SK-N-MC (cell line): Measurements from ENCODE around the gene KMT5B.

Experiments
- DNase-seq: peaks from one replicate; pipeline ENCODE4 v3.0.0-alpha.2; 2011; ENCODE audit warnings: low read depth, low spot score
- H3K27ac ChIP-seq: fragments of 200-600 bp; sonication (generic); 2 replicates; pipeline ENCODE4 v1.5.1; 2016; ENCODE audit warnings: mixed run types
- H3K36me3 ChIP-seq: fragments of 200-600 bp; sonication (generic); 2 replicates; pipeline ENCODE4 v1.6.1; 2017; ENCODE audit warnings: antibody characterized with exemption, low read length, mixed read lengths; ENCODE audit not compliant: insufficient read depth
- H3K4me3 ChIP-seq: fragments of 200-600 bp; sonication (generic); 2 replicates; pipeline ENCODE4 v1.5.1; 2016
- H3K9ac ChIP-seq: fragments of 200-600 bp; sonication (generic); 2 replicates; pipeline ENCODE4 v1.8.0; 2017; ENCODE audit warnings: mixed run types, mixed read lengths; ENCODE audit not compliant: insufficient read length
- H3K9me3 ChIP-seq: fragments of 200-600 bp; sonication (generic); 2 replicates; pipeline ENCODE4 v1.6.1; 2017; ENCODE audit warnings: low read depth, mild to moderate bottlenecking, antibody characterized with exemption, low read length, moderate library complexity, mixed read lengths
- EZH2 ChIP-seq: fragments of 200-600 bp; sonication (generic); IDR thresholded peaks from one replicate; pipeline ENCODE4 v1.6.1; 2017; ENCODE audit warnings: antibody characterized with exemption
- FOXP2 ChIP-seq: optimal IDR thresholded peaks from 2 replicates; pipeline ENCODE3; 2011; ENCODE audit warnings: mild to moderate bottlenecking, moderate library complexity; ENCODE audit not compliant: insufficient read depth; ENCODE audit errors: extremely low read length, control extremely low read depth
- POLR2AphosphoS5 ChIP-seq: IDR thresholded peaks from 2 replicates; pipeline ENCODE4 v1.6.1; 2012; ENCODE audit warnings: mild to moderate bottlenecking, low read depth, low read length, borderline replicate concordance

Gene KMT5B

DNA sequence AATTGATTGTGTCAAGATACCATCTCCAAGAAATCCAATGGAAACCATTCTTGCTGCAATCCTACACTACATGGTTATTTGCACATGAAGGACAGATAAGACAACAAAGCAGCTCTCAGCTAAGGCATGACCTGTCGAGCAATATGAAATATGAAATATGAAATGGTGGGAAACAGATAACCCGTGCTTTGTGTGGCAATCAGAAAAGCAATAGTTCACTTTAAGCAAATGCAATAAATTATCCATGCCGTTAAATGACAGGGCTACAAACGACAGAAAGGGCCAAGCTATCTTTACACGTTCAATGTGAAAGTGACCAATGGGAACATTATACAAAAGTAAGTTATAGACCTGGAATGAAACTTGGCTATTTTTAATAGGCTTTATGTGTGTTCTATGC lies 35.2 kb downstream of the KMT5B start:
- Histone ChIP-seq H3K9me3 (no peaks in the 10 kb centered on the region), H3K9ac (no peak overlapping the region), H3K36me3 (peaks cover 57% of the 10 kb centered on the region), H3K27ac (no peak overlapping the region), H3K4me3 (no peak overlapping the region)
- TF ChIP-seq POLR2AphosphoS5 (no peak), FOXP2 (no peak), EZH2 (no peak)
- no peak for DNase-seq

DNA sequence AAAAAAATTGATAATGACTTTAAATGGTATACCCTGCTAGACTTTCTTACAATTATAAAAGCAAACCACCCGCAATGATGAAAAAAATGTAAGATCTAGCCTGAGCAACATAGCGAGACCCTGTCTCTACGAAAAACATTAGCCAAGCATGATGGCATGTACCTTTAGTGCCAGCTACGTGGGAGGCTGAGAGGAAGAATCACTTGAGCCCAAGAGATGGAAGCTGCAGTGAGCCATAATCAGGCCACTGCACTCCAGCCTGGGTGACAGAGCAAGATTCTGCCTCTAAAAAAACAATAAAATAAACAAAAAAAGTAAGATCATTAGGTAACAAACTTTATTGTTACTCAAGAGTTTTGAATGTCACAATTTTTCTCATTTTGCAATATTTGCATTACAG lies 39.2 kb downstream of the KMT5B start:
- TF ChIP-seq EZH2, result no peak
- TF ChIP-seq FOXP2, result no peak
- TF ChIP-seq POLR2AphosphoS5, result no peak
- Histone ChIP-seq H3K27ac (no peak overlapping the region), H3K9ac (no peak overlapping the region), H3K36me3 (peaks cover 71% of the 10 kb centered on the region), H3K9me3 (no peaks in the 10 kb centered on the region), H3K4me3 (no peak overlapping the region)
- DNase-seq, result no peak

DNA sequence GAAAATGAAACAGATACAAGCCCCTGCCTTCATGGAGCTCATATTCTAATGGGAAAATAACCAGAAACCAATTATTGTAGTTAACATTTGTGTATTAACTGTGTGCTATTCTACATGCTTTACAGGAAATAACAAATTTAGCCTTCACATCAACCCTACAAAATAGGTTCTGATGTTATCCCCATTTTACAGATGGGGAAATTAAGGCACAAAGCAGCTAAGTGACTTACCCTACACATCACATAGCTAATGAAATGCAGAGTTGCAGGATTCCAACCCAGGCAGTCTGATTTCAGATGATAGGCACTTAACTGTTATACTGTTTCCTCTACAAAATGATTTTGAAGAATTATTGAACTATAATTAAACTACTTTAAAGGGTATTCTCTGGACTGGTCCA lies 43.7 kb downstream of the KMT5B start:
- Histone ChIP-seq H3K9ac (no peak overlapping the region), H3K9me3 (no peaks in the 10 kb centered on the region), H3K4me3 (no peak overlapping the region), H3K36me3 (peaks cover 66% of the 10 kb centered on the region), H3K27ac (no peak overlapping the region)
- no peak for TF ChIP-seq EZH2
- TF ChIP-seq POLR2AphosphoS5, result no peak
- no peak for DNase-seq

DNA sequence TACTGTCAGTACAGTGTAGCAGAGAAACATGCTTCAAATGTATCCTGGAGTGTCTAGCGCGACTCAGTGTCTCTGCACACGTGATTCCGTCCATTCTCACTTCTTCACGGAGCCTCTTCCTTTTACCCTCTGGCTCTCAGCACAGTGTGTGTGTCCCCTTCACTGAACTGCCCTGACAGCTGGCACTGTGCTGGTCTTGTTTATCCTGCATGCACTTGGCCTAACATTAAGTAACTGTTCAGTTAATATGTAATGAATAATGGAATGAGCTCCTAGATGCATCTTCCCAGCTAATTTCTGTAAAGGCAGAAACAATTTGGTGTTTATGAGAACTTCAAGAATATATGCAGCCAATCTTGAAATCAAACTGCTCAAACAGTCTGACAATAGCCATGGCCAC lies 44.4 kb downstream of the KMT5B start:
- Histone ChIP-seq H3K27ac (no peak overlapping the region), H3K9ac (no peak overlapping the region), H3K4me3 (no peak overlapping the region), H3K36me3 (peaks cover 61% of the 10 kb centered on the region), H3K9me3 (no peaks in the 10 kb centered on the region)
- DNase-seq, result no peak
- TF ChIP-seq POLR2AphosphoS5, result no peak
- no peak for TF ChIP-seq EZH2
- TF ChIP-seq FOXP2, result no peak

DNA sequence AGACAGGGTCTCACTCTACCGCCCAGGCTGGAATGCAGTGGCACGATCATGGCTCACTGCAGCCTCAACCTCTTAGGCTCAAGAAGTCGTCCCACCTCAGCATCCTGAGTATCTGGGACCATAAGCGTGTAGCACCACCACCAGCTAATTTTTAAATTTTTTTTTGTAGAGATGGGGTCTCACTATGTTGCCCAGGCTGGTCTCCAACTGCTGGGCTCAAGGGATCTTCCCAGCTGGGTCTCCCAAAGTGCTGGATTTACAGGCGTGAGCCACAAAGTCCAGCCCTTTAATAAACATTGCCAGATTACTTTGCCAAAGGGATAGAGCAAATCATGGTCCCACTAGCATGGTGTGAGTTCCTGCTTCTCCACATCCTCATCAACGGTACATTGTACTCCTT lies 45.6 kb downstream of the KMT5B start:
- no peak for DNase-seq
- TF ChIP-seq POLR2AphosphoS5, result no peak
- TF ChIP-seq EZH2, result no peak
- no peak for TF ChIP-seq FOXP2
- H3K9me3 ChIP-seq, result no peaks in the 10 kb centered on the region
- no peak overlapping the region for H3K9ac ChIP-seq
- no peak overlapping the region for H3K27ac ChIP-seq
- no peak overlapping the region for H3K4me3 ChIP-seq
- H3K36me3 ChIP-seq, result peaks cover 56% of the 10 kb centered on the region

DNA sequence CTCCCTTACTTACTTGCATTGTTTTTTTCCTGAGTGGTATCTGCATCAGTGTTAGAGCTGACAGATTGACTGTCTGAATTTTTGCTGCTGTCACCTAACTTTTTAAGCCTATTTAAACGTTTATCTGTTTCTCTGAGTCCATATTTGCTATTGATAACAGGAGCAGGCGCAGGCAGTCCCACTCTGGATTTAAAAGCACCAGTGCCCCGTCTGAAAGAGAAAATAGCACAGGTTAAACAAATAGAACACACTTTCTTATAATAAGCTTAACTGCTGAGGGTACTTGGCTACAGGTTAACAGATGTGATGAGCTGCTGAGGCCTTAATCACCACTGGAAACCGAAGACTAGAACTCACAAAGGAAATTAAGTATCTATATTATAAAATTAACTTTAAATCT lies 46.1 kb downstream of the KMT5B start:
- TF ChIP-seq POLR2AphosphoS5, result no peak
- H3K9ac ChIP-seq, result no peak overlapping the region
- no peaks in the 10 kb centered on the region for H3K9me3 ChIP-seq
- no peak overlapping the region for H3K27ac ChIP-seq
- no peak for DNase-seq
- no peak overlapping the region for H3K4me3 ChIP-seq
- peaks cover 56% of the 10 kb centered on the region for H3K36me3 ChIP-seq

DNA sequence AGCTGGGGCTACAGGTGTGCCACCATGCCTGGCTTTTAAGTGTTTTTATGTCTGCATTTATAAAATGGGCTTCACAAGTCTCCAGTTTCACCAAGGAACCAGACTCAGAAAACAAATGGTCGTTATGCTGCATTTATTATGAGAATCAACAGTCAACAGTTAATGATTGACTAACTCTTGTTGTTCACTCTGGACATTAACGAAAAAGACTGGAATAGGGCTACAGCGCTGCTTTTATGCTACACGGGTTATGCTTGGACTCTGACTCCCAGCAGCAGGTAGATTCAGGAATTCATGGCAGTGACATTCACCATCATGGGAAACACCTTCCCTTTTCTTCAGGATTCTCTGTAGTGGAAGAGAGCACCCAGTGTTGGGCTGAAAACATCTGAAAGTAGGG lies 47.5 kb downstream of the KMT5B start:
- Histone ChIP-seq H3K27ac (no peak overlapping the region), H3K9ac (no peak overlapping the region), H3K4me3 (no peak overlapping the region), H3K9me3 (no peaks in the 10 kb centered on the region), H3K36me3 (peaks cover 42% of the 10 kb centered on the region)
- no peak for TF ChIP-seq EZH2
- TF ChIP-seq FOXP2, result no peak
- no peak for TF ChIP-seq POLR2AphosphoS5
- DNase-seq, result no peak

DNA sequence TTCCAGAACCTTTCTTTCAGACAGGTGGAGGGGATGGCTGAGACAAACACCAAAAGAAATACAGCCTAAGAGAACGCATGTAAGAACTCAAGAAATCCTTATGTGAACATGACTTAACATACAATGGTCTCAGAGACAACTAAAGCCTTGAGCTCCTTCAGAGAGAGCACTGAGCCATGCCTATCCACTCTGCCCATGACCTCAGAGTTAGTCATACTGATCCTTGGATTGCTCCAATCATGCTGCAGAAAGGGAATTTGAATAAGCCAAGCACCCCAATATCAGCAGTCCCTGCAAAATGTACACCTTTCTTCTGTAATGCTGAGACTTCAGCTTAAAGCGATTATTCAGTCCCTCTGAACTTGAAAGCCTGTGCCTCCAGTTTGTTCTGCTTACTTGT lies 48.7 kb downstream of the KMT5B start:
- H3K36me3 ChIP-seq, result peaks cover 31% of the 10 kb centered on the region
- no peak overlapping the region for H3K27ac ChIP-seq

DNA sequence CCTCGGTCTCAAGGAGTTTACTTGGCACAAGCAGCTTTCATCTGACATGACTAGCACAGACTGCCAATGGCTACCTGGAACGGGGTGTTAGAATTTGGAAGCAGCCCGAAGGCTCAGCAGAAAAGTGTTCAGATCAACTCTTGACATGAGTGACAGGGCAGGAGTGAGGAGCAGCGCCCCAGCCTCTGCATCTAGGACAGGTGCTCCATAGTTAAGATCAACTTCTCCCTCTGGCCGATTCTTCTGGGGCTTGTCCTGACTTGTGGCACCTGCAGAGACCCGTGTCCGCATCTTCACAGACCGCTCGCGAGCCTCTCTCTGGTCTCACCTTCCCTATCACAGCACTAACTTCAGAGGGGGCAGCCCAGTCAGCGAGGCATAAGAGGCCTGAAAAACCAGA lies 49.4 kb downstream of the KMT5B start:
- no peaks in the 10 kb centered on the region for H3K9me3 ChIP-seq
- no peak overlapping the region for H3K4me3 ChIP-seq
- DNase-seq, result no peak
- no peak overlapping the region for H3K27ac ChIP-seq
- peaks cover 26% of the 10 kb centered on the region for H3K36me3 ChIP-seq
- H3K9ac ChIP-seq, result no peak overlapping the region
- TF ChIP-seq POLR2AphosphoS5 (no peak), EZH2 (no peak), FOXP2 (no peak)

More for the DNA sequence above, 48.7 kb downstream of the KMT5B start:
- no peak for DNase-seq
- Histone ChIP-seq H3K4me3 (no peak overlapping the region), H3K9ac (no peak overlapping the region), H3K9me3 (no peaks in the 10 kb centered on the region)
- TF ChIP-seq FOXP2 (no peak), POLR2AphosphoS5 (no peak), EZH2 (no peak)
